Kidney glomerular epithelial cell (primary cell): ENCODE measurements around the gene SLC22A5.

ENCODE experiments used
- DNase-seq: peaks from one replicate; lab custom pipeline; 2025; lab: John Stamatoyannopoulos, UW

Gene SLC22A5

GRCh38 chr5:132369474-132370180 lies at the start of gene SLC22A5:
Gene SLC22A5, plus strand, starts transcription at chr5:132369710. Its CDS starts 263 bp downstream, at chr5:132369973.
- peak; percentile 43 for DNase-seq

DNA sequence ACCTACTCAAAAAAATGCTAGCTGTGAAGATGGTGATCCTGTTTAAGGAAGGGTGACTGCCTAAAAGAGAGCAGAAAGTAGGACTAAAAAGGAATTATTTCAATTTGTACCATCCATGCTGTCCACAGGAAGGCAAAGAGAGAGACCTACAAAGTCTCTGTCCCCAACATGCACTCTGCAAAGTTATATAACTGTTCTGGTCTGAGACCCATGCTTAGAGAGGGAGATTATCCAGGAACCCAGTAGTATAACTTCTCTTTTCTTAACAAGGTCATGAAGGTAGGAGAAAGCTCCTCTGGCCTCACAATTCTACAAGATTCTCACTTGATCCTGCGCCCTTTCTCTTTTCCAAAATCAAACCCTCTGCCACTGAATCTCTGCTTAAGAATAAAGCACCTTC lies 49.5 kb upstream of the SLC22A5 start:
- DNase-seq: no peak

DNA sequence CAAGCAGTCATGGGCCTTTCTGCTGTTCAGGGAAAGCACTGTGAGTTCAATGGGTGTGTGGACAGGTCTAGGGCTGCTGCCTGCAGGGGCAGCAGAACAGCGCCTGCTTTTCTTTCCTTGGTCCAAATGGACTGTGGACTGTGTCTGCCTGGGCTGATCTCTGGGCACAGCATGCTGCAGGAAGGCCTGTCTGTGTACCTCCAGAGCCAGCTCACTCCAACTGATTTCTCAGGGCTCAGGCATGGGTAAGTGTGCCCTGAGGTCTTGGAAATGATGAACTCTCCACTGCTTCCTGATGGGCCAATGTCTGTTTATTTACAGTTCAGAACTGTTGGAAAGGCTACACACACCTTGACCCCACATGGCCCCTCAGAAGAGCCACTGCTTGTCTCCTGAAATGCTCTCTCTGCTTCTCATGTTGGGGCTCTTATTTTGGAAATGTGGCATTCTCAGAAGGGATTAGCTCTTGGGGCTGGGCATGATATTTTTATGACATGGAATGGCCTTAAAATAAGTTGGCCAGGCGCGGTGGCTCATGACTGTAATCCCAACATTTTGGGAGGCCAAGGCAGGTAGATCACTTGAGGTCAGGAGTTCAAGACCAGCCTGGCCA lies 48.3 kb upstream of the SLC22A5 start:
- DNase-seq: no peak

- no peak for DNase-seq
These were observed 47.2 kb upstream of the SLC22A5 start for GRCh38 chr5:132322266-132322665.

DNA sequence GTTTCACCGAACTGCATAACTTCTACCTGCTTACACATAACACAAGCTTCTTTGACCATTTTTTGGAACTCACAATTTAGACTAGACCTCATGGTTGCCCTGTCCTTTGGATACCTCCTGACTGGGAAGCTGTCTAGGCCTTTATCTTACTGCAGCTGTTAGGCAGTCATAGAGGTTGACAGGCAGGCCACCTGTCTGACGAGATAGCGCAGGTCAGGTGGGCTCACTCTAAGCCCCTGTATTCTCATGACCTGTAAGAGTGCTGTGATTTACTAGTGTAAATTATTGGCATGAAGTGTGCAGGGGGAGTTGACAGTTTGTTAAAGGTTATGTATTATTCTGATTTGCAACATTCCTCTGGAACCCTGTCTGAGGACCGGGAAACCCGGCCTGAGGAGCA lies 46.3 kb upstream of the SLC22A5 start:
- no peak for DNase-seq

DNA sequence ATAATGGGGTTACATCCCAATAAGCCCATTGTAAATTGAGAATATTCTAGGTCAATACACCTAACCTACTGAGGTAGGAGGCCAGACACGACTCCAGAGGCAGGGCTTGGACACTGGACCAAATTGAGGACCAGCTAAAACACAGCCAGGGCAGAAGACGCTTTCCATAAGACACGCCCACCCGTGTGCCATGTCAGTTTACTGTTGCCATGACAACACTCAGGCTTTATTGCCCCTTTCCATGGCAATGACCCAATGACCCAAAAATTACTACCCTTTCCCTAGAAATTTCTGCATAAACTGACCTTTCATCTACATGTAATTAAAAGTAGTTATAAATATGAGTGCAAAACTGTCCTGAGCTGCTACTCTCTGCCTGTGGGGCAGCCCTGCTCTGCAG lies 43.8 kb upstream of the SLC22A5 start:
- no peak for DNase-seq

DNA sequence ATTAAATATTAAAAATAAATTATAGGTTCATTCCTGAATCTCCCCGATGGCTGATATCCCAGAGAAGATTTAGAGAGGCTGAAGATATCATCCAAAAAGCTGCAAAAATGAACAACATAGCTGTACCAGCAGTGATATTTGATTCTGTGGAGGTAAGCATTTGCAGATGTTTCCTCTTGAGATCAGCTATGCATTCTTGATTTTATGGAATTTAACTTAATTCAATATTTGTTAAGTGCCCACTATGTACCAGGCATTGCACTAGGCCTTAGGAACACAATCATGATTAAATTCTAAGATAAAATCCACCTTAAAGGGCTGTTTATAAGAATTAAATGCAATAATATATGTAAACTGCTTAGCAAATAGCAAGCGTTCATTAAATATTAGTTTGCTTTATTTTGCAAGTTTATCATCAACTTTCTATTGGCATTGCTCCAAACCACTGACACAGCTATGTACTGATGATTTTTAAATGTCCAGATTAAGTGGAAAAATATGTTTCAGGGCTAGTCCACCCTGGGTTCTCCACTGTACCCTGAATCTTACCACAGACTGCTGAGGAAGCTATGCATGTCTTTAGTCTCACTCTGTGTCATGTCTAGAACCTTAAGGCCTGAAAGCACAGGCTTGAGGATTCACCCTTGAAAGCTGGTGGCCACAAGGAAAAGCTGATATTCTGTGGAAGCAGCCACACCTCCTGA lies 42.1 kb upstream of the SLC22A5 start:
- DNase-seq: no peak

DNA sequence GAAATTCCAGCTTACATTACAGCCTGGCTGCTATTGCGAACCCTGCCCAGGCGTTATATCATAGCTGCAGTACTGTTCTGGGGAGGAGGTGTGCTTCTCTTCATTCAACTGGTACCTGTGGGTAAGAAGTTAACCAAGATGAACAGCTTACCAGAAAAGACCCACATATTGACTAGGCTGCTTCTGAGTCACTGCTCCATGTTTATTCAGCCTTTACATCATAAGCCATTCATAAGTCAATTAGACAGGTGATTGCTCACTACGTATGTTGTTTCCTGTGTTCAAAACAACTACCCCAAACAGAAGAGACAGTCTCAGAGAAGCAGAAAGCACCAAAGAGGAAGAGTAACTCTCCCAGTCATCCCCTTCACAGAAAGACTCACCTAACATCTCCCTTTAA lies 34.7 kb upstream of the SLC22A5 start:
- peak; percentile 52 for DNase-seq

GRCh38 chr5:132335402-132335801 lies 34.1 kb upstream of the SLC22A5 start:
- DNase-seq: no peak

DNA sequence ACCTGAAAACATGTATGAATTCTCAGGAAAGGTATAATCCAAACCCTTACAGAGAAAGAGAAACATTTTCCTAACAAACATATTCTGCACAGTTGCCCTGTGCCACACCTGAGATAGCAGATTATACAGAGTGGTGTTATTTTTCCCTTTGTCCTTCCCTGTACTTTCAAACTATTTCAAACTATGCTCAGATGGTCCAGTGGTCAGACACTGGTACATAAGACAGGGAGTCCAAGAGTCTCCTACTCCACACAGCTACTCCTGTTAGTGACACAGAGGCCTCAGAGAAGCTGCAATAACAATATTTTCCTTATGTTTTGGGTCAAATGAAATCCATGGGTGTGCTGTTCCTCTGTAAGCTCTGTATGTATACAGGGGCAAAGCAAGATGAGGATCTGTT lies 30.0 kb upstream of the SLC22A5 start:
- no peak for DNase-seq

GRCh38 chr5:132342291-132343180 lies 27.0 kb upstream of the SLC22A5 start:
- no peak for DNase-seq

GRCh38 chr5:132344775-132345514 lies 24.6 kb upstream of the SLC22A5 start:
- no peak for DNase-seq

DNA sequence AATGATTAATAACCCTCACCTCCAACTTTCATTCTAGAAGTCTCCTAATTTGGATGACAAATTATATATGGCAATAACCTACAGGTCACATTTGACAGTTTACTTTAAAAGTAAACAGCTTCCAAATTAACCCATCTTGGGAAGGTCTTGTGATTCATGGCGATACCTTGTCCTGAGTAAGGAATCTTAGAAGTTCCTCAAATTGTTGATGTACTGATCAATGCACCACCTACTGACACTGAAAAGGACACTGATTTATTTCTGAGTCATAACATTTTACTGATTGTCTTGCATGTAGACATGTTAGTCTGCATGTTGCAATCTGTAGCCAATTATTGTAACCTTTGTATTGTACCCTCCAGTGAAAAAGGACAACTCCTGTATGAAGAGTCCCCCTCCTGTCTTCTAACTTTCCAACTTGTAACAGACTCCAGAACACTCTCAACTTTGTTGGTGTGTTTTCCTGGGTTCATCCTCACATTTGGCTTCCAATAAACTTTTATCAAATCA lies 16.0 kb upstream of the SLC22A5 start:
- no peak for DNase-seq

DNA sequence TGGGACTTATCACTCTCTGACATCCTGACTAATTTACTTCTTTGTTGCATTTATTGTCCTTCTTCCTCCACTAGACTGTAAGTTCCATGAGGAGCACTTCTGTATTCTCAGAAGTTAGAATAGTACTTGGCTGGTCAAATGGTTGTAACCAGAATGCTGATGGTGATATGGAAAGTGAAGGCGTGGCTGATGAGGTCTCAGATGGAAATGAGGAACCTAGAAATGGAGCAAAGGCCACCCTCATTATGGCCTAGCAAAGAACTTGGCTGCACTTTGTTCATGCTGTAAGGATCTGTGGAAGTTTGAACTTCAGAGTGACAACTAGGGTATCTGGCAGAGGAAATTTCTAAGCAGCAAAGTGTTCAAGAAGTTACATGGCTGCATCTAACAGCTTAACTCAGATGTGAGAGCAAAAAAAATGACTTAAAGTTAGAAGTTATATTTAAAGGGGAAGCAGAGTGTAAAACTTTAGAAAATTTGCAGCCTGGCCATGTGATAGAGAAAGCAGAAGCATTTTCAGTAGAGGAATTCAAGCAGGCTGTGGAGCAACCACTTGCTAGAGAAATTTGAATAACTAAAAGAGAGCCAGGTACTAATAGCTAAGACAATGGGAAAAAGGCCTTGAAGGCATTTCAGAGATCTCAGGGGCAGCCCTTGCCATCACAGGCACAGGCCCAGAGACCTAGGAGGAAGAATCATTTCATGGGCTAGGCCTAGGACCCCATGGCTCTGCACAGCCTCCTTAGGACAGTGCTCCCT lies 14.9 kb upstream of the SLC22A5 start:
- DNase-seq: no peak

DNA sequence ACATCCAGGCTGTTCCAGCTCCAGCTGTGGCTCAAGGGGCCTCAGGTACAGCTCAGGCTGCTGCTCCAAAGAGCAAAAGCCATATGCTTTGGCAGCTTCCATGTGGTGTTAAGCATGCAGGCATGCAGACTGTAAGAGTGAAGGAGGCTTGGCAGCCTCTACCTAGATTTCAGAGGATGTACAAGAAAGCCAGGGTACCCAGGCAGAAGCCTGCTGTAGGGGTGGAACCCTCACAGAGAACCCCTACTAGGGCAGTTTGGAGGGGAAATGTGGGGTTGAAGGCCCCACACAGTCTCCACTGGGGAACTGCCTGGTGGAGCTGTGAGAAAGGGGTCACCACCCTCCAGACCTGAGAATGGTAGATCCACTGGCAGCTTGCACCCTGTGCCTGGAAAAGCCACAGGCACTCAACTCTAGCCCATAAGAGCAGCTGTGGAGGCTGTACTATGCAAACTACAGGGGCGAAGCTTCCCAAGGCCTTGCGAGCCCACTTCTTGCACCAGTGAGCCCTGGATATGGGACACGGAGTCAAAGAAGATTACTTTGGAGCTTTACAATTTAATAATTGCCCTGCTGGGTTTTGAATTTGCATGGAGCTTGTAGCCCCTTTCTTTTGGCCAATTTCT lies 14.3 kb upstream of the SLC22A5 start:
- no peak for DNase-seq

- no peak for DNase-seq
These were observed 10.7 kb upstream of the SLC22A5 start for GRCh38 chr5:132358775-132359174.

DNA sequence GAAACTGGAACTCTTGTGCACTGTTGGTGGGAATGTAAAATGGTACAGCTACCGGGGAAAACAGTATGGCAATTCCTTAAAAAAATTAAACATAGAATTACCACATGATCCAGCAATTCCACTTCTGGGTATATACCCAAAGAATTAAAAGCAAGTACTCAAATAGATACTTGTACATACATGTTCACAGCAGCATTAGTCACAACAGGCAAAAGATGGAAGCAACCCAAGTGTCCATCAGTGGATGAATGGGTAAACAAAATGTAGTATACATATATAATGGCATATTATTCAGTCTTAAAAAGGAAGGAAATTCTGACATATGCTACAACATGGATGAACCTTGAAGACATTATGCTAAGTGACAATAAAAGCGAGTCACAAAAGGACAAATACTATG lies 7.4 kb upstream of the SLC22A5 start:
- DNase-seq: no peak

DNA sequence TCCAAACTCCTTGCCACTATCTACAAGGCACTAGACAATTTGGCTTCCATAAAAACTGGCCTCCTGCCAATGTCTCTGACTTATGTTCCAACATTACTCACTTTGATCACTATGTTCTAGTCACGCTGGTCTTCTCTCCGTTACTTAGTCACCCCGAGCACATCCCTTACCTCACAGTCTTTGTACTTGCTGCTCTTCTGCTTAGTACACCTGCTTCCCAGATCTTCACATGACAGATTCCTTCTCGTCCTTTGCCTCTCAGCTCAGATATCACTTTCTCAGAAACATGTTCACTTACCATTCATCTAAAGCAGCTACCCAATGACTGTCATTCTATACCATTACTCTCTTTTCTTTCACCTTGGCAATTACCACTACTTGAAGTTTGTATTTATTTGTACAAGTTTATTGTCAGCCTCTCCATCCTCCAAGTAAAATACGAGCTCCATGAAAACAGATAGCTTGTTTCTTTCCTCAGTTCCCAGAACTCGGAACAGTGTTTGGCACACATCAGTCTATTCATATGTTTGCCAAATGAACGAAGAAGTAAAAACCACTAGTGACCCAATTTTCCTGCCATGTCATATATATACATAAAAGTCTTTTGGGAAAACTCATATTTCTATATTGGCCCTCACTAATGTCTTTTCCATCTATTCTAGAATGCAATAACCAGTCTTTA lies 5.9 kb upstream of the SLC22A5 start:
- DNase-seq: peak; percentile 81

GRCh38 chr5:132364319-132364718 lies 5.2 kb upstream of the SLC22A5 start:
- no peak for DNase-seq

GRCh38 chr5:132365213-132365612 lies 4.3 kb upstream of the SLC22A5 start:
- peak; percentile 76 for DNase-seq
